Neural crest cell (in vitro differentiated cells): ENCODE results near the gene OLFML1. TPM values are rescaled to one million over a fixed set of nuclear protein-coding genes. Genes with fewer than 3 reads are reported as not detected.

Experiments
- DNase-seq: peaks from one replicate; pipeline ENCODE4 v3.0.0; 2021; ENCODE audit warnings: low read depth, mixed read lengths, low spot score
- H3K27ac Mint-ChIP-seq: one replicate; pipeline ENCODE4 v1.8.0; 2021; ENCODE audit warnings: mild to moderate bottlenecking, mixed read lengths; ENCODE audit not compliant: unreplicated experiment
- H3K27me3 Mint-ChIP-seq: 2 replicates; pipeline ENCODE4 v1.8.0; 2021; ENCODE audit warnings: low read depth, mild to moderate bottlenecking, mixed read lengths
- H3K36me3 Mint-ChIP-seq: 2 replicates; pipeline ENCODE4 v1.8.0; 2021; ENCODE audit warnings: low read depth, mild to moderate bottlenecking, mixed read lengths
- H3K4me1 Mint-ChIP-seq: 2 replicates; pipeline ENCODE4 v1.8.0; 2021; ENCODE audit warnings: mixed read lengths
- H3K4me3 Mint-ChIP-seq: one replicate; pipeline ENCODE4 v1.8.0; 2021; ENCODE audit warnings: mild to moderate bottlenecking, mixed read lengths
- H3K9me3 Mint-ChIP-seq: 2 replicates; pipeline ENCODE4 v1.8.0; 2021; ENCODE audit warnings: mixed read lengths
- CTCF ChIP-seq: fragments of 200-600 bp; sonication (generic); conservative IDR thresholded peaks from 2 replicates; pipeline ENCODE4 v1.5.0; 2021; ENCODE audit warnings: antibody characterized with exemption, mild to moderate bottlenecking
- total RNA-seq: library from RNA; stranded (reverse); gene quantifications from 2 replicates; pipeline ENCODE4 v1.2.1, GENCODE V29; 2021

The OLFML1 gene
- total RNA-seq, 1 donor from 2014 or later = 0.84 TPM

- no peaks in the 10 kb centered on the region for H3K4me1 Mint-ChIP-seq
- no peaks in the 10 kb centered on the region for H3K27me3 Mint-ChIP-seq
These were observed 15.9 kb downstream of the OLFML1 start for GRCh38 chr11:7501251-7501650.

GRCh38 chr11:7501894-7502293 lies 16.6 kb downstream of the OLFML1 start:
- Mint-ChIP-seq H3K4me1 (no peaks in the 10 kb centered on the region), H3K27ac (no peak overlapping the region), H3K4me3 (no peak overlapping the region), H3K27me3 (peaks cover 5% of the 10 kb centered on the region), H3K36me3 (no peaks in the 10 kb centered on the region), H3K9me3 (peaks cover 3% of the 10 kb centered on the region)
- DNase-seq = no peak
- TF ChIP-seq CTCF = no peak

More at GRCh38 chr11:7501251-7501650, 15.9 kb downstream of the OLFML1 start:
- TF ChIP-seq CTCF = no peak
- Mint-ChIP-seq H3K4me3 (no peak overlapping the region), H3K9me3 (peaks cover 2% of the 10 kb centered on the region), H3K36me3 (no peaks in the 10 kb centered on the region), H3K27ac (no peak overlapping the region)
- no peak for DNase-seq

- DNase-seq = no peak
- H3K27me3 Mint-ChIP-seq = peaks cover 7% of the 10 kb centered on the region
- peaks cover 3% of the 10 kb centered on the region for H3K9me3 Mint-ChIP-seq
- no peaks in the 10 kb centered on the region for H3K36me3 Mint-ChIP-seq
- TF ChIP-seq CTCF = no peak
- no peak overlapping the region for H3K27ac Mint-ChIP-seq
- H3K4me1 Mint-ChIP-seq = peaks cover 3% of the 10 kb centered on the region
- H3K4me3 Mint-ChIP-seq = no peak overlapping the region
These were observed 20.9 kb downstream of the OLFML1 start for GRCh38 chr11:7506243-7506642.

- Mint-ChIP-seq H3K27me3 (peaks cover 12% of the 10 kb centered on the region), H3K27ac (no peak overlapping the region), H3K36me3 (no peaks in the 10 kb centered on the region), H3K4me1 (peaks cover 17% of the 10 kb centered on the region), H3K4me3 (no peak overlapping the region), H3K9me3 (peaks cover 3% of the 10 kb centered on the region)
- TF ChIP-seq CTCF = no peak
- DNase-seq = no peak
These were observed 22.8 kb downstream of the OLFML1 start for GRCh38 chr11:7508087-7508486.

- H3K27me3 Mint-ChIP-seq = peaks cover 23% of the 10 kb centered on the region
- peaks cover 26% of the 10 kb centered on the region for H3K4me1 Mint-ChIP-seq
- H3K4me3 Mint-ChIP-seq = peak overlapping the region; percentile 25
- no peak overlapping the region for H3K27ac Mint-ChIP-seq
- H3K36me3 Mint-ChIP-seq = no peaks in the 10 kb centered on the region
- no peak for DNase-seq
- H3K9me3 Mint-ChIP-seq = peaks cover 3% of the 10 kb centered on the region
- no peak for TF ChIP-seq CTCF
These were observed 24.7 kb downstream of the OLFML1 start for GRCh38 chr11:7509966-7510365.

GRCh38 chr11:7511401-7511800 lies 26.1 kb downstream of the OLFML1 start:
- Mint-ChIP-seq H3K4me1 (peaks cover 26% of the 10 kb centered on the region), H3K4me3 (peak overlapping the region; percentile 78), H3K27me3 (peaks cover 38% of the 10 kb centered on the region), H3K27ac (no peak overlapping the region), H3K9me3 (no peaks in the 10 kb centered on the region), H3K36me3 (no peaks in the 10 kb centered on the region)
- DNase-seq = no peak
- TF ChIP-seq CTCF = no peak
